A673 (cell line): Measurements from ENCODE around the gene MAP2.

Experiments
- CTCF ChIP-seq: fragments of 300-800, 200-600 bp; sonication (generic); conservative IDR thresholded peaks from 2 replicates; pipeline ENCODE4 v1.5.1; 2017; ENCODE audit warnings: low read depth, mild to moderate bottlenecking, antibody characterized with exemption, low read length, moderate library complexity, mixed read lengths
- EZH2 ChIP-seq: fragments of 200-600 bp; sonication (generic); IDR thresholded peaks from 2 replicates; pipeline ENCODE4 v1.6.1; 2017; ENCODE audit warnings: borderline replicate concordance, low read depth, mild to moderate bottlenecking, mixed read lengths, antibody characterized with exemption, low read length; ENCODE audit not compliant: poor library complexity, severe bottlenecking

- TF ChIP-seq CTCF (no peak), EZH2 (no peak)
Observed at GRCh38 chr2:209411718-209412117, 12.1 kb upstream of the MAP2 start.
